CD14-positive monocyte (primary cell): ENCODE results near the gene GPC5. TPM values are rescaled to one million over a fixed set of nuclear protein-coding genes. Genes with fewer than 3 reads are reported as not detected.

Source experiments
- DNase-seq, 3 donors: peaks; one replicate each; pipeline ENCODE4 v3.0.0-alpha.2; 2011 to 2022
- H2AFZ ChIP-seq: 2 replicates; pipeline ENCODE4 v1.6.0; 2012; ENCODE audit warnings: mild to moderate bottlenecking, low read depth, low read length, inconsistent platforms; ENCODE audit not compliant: insufficient read depth, poor library complexity, severe bottlenecking
- H3K27ac ChIP-seq, 2 donors: 1 replicate in 1 of 2; 2 replicates in 1 of 2; pipeline ENCODE4 v1.5.1; 2012 to 2013; ENCODE audit warnings: low read length in 2 of 2, control low read depth in 1 of 2, inconsistent platforms in 1 of 2, low read depth in 1 of 2, mild to moderate bottlenecking in 1 of 2
- H3K27me3 ChIP-seq, 2 donors: one replicate each; pipeline versions ENCODE4 v1.6.0 to v1.6.1; 2011 to 2013; ENCODE audit warnings: low read length in 2 of 2; ENCODE audit not compliant: control insufficient read depth in 2 of 2, insufficient read depth in 2 of 2
- H3K36me3 ChIP-seq, 2 donors: replicated peaks in 1 of 2; 1 replicate in 1 of 2; 2 replicates in 1 of 2; pipeline versions ENCODE4 v1.5.1 to v1.6.1; 2012 to 2013; ENCODE audit warnings: low read length in 2 of 2, control low read depth in 1 of 2, inconsistent platforms in 1 of 2, mild to moderate bottlenecking in 1 of 2; ENCODE audit not compliant: insufficient read depth in 2 of 2, control insufficient read depth in 1 of 2
- H3K4me1 ChIP-seq, 2 donors: 1 replicate in 1 of 2; 2 replicates in 1 of 2; pipeline versions ENCODE4 v1.5.1 to v1.6.1; 2012 to 2013; ENCODE audit warnings: low read length in 2 of 2, control low read depth in 1 of 2, inconsistent platforms in 1 of 2, mild to moderate bottlenecking in 1 of 2, moderate library complexity in 1 of 2; ENCODE audit not compliant: insufficient read depth in 2 of 2, control insufficient read depth in 1 of 2
- H3K4me2 ChIP-seq: replicated peaks from 2 replicates; pipeline ENCODE3; 2012; ENCODE audit warnings: low read length, moderate library complexity, mild to moderate bottlenecking; ENCODE audit not compliant: poor library complexity, severe bottlenecking; ENCODE audit errors: extremely low read depth
- H3K4me3 ChIP-seq, 3 experiments: fragments of 200-600 bp in 1 of 3; sonication (generic) in 1 of 3; replicated peaks in 1 of 3; 1 replicate in 2 of 3; 2 replicates in 1 of 3; pipeline ENCODE4 v1.5.1; 2011 to 2013; ENCODE audit warnings: low read length in 3 of 3, mild to moderate bottlenecking in 3 of 3, control low read depth in 2 of 3, low read depth in 2 of 3, inconsistent platforms in 1 of 3, moderate library complexity in 1 of 3
- H3K79me2 ChIP-seq: 2 replicates; pipeline ENCODE4 v1.6.0; 2012; ENCODE audit warnings: mild to moderate bottlenecking, control low read depth, inconsistent platforms, low read length, moderate library complexity; ENCODE audit not compliant: insufficient read depth
- H3K9ac ChIP-seq: 2 replicates; pipeline ENCODE4 v1.6.0; 2017; ENCODE audit warnings: low read length, mild to moderate bottlenecking; ENCODE audit not compliant: insufficient read depth, poor library complexity, severe bottlenecking
- H3K9me3 ChIP-seq, 2 donors: replicated peaks in 1 of 2; 1 replicate in 1 of 2; 2 replicates in 1 of 2; pipeline versions ENCODE4 v1.5.1 to v1.6.1; 2012 to 2013; ENCODE audit warnings: low read length in 2 of 2, control low read depth in 1 of 2; ENCODE audit not compliant: control insufficient read depth in 1 of 2, insufficient read depth in 1 of 2
- H4K20me1 ChIP-seq: 2 replicates; pipeline ENCODE4 v1.6.0; 2012; ENCODE audit warnings: mild to moderate bottlenecking, low read length, control low read depth, moderate library complexity; ENCODE audit not compliant: insufficient read depth
- H3K27ac Mint-ChIP-seq, 7 donors: one replicate each; pipeline ENCODE4 v1.8.0; 2020; ENCODE audit warnings: mild to moderate bottlenecking in 7 of 7, mixed read lengths in 7 of 7, moderate library complexity in 6 of 7, inconsistent platforms in 2 of 7
- H3K27me3 Mint-ChIP-seq, 3 donors: one replicate each; pipeline ENCODE4 v1.8.0; 2021 to 2022; ENCODE audit warnings: low read depth in 3 of 3, mild to moderate bottlenecking in 3 of 3, mixed read lengths in 3 of 3, moderate library complexity in 3 of 3, inconsistent platforms in 1 of 3
- H3K36me3 Mint-ChIP-seq, 2 donors: one replicate each; pipeline ENCODE4 v1.8.0; 2020; ENCODE audit warnings: mixed read lengths in 2 of 2, inconsistent platforms in 1 of 2, mild to moderate bottlenecking in 1 of 2
- H3K4me1 Mint-ChIP-seq: one replicate; pipeline ENCODE4 v1.8.0; 2020; ENCODE audit warnings: mild to moderate bottlenecking, mixed read lengths
- H3K4me3 Mint-ChIP-seq, 2 donors: one replicate each; pipeline ENCODE4 v1.8.0; 2020; ENCODE audit warnings: mild to moderate bottlenecking in 2 of 2, mixed read lengths in 2 of 2, moderate library complexity in 1 of 2
- H3K9me3 Mint-ChIP-seq, 7 donors: one replicate each; pipeline ENCODE4 v1.8.0; 2020 to 2022; ENCODE audit warnings: mixed read lengths in 7 of 7, mild to moderate bottlenecking in 6 of 7, moderate library complexity in 6 of 7, inconsistent platforms in 2 of 7
- CTCF ChIP-seq: fragments of 200-600 bp; IDR thresholded peaks from one replicate; pipeline ENCODE4 v1.8.0; 2022; ENCODE audit warnings: antibody characterized with exemption, mild to moderate bottlenecking
- WGBS: methylation state at CpG from one replicate; pipeline ENCODE4 v1.1.5; 2013; ENCODE audit warnings: missing lambda C conversion rate; ENCODE audit not compliant: insufficient coverage; 5-methylcytosine and 5-hydroxymethylcytosine counted together
- intact Hi-C, 2 donors: fragments of 100-400 bp; cut with micrococcal nuclease; formaldehyde crosslinking; loops; one replicate each; pipeline versions ENCODE4 v1.15.0 to v1.15.1; 2023
- polyA plus RNA-seq, 3 donors: library from polyadenylated mRNA; depleted of rRNA in 1 of 3; unstranded in 2 of 3; stranded (reverse) in 1 of 3; fragments of 300-500 nt in 2 of 3; fragments of >200 nt in 1 of 3; fragmentation: Illumina TruSeq in 2 of 3; gene quantifications; 1 replicate in 2 of 3; 2 replicates in 1 of 3; pipeline ENCODE4 v1.2.3, GENCODE V29; 2012 to 2021

GPC5 gene
- polyA plus RNA-seq, 3 donors = not detected

- H3K4me3 ChIP-seq = no peak overlapping the region
- H4K20me1 ChIP-seq = no peaks in the 10 kb centered on the region
- H3K36me3 Mint-ChIP-seq = no peaks in the 10 kb centered on the region
- H3K4me3 Mint-ChIP-seq = no peak overlapping the region
- no peaks in the 10 kb centered on the region for H3K27me3 Mint-ChIP-seq
- H3K4me2 ChIP-seq = no peak overlapping the region
- H2AFZ ChIP-seq = no peak overlapping the region
- no peaks in the 10 kb centered on the region for H3K27me3 ChIP-seq
- H3K4me1 ChIP-seq = no peaks in the 10 kb centered on the region
- H3K27ac Mint-ChIP-seq = no peak overlapping the region
- WGBS = no CpG with 5 or more reads among the region's 2 CpGs
- H3K9ac ChIP-seq = no peak overlapping the region
- H3K36me3 ChIP-seq = no peaks in the 10 kb centered on the region
- peaks cover 1 to 12% (median 7%) of the 10 kb centered on the region in 7 donors for H3K9me3 Mint-ChIP-seq
- H3K79me2 ChIP-seq = no peaks in the 10 kb centered on the region
- H3K9me3 ChIP-seq = peaks cover 0 to 7% of the 10 kb centered on the region in 2 donors
- no peak for TF ChIP-seq CTCF
- intact Hi-C loops = no loop called here
- H3K4me1 Mint-ChIP-seq = no peaks in the 10 kb centered on the region
- no peak for DNase-seq
- H3K27ac ChIP-seq = no peak overlapping the region
Observed at GRCh38 chr13:91889641-91890040, 491.2 kb downstream of the GPC5 start.

- H3K4me2 ChIP-seq = no peak overlapping the region
- H3K9me3 ChIP-seq = peaks cover 0 to 12% of the 10 kb centered on the region in 2 donors
- H3K27me3 ChIP-seq = no peaks in the 10 kb centered on the region
- intact Hi-C loops = no loop called here
- H3K4me1 ChIP-seq = no peaks in the 10 kb centered on the region
- WGBS = no CpG with 5 or more reads among the region's 3 CpGs
- H3K27ac Mint-ChIP-seq = no peak overlapping the region
- no peak overlapping the region for H3K4me3 ChIP-seq
- no peak for TF ChIP-seq CTCF
- no peak overlapping the region for H3K27ac ChIP-seq
- no peak overlapping the region for H3K4me3 Mint-ChIP-seq
- H2AFZ ChIP-seq = no peak overlapping the region
- no peak for DNase-seq
- no peaks in the 10 kb centered on the region for H3K79me2 ChIP-seq
- H3K9me3 Mint-ChIP-seq = peaks cover 3 to 13% (median 7%) of the 10 kb centered on the region in 7 donors
- no peaks in the 10 kb centered on the region for H3K36me3 ChIP-seq
- H4K20me1 ChIP-seq = no peaks in the 10 kb centered on the region
- no peak overlapping the region for H3K9ac ChIP-seq
- H3K27me3 Mint-ChIP-seq = no peaks in the 10 kb centered on the region
- H3K36me3 Mint-ChIP-seq = no peaks in the 10 kb centered on the region
- H3K4me1 Mint-ChIP-seq = no peaks in the 10 kb centered on the region
Observed at GRCh38 chr13:91891141-91891540, 492.7 kb downstream of the GPC5 start.
